WTC11 (cell line): ENCODE data around the gene HS3ST4. TPM values are rescaled to one million over a fixed set of nuclear protein-coding genes. Genes with fewer than 3 reads are reported as not detected.

ENCODE experiments used
- ATAC-seq: fragments of 200-7000 bp; cut with Tn5 transposase; 2 replicates; pipeline ENCODE4 v1.10.0; 2021; ENCODE audit warnings: mild to moderate bottlenecking, moderate library complexity
- CTCF ChIA-PET: fragments of 300-600 bp; sonication (Branson Sonifier 250); formaldehyde crosslinking; loops from one replicate; lab custom pipeline; 2021; ENCODE audit warnings: antibody characterized with exemption; lab: Charles Lee
- POLR2A ChIA-PET: fragments of 350-600 bp; sonication (Branson Sonifier 250); formaldehyde crosslinking; loops from one replicate; lab custom pipeline; 2021; ENCODE audit warnings: antibody characterized with exemption; lab: Charles Lee
- DNase-seq: peaks from one replicate; pipeline ENCODE4 v3.0.0; 2021; ENCODE audit warnings: low spot score
- H3K27ac Mint-ChIP-seq: 2 replicates; pipeline ENCODE4 v1.8.0; 2021; ENCODE audit warnings: mixed read lengths
- H3K27me3 Mint-ChIP-seq: 2 replicates; pipeline ENCODE4 v1.8.0; 2021; ENCODE audit warnings: low read depth, mild to moderate bottlenecking, moderate library complexity, mixed read lengths
- H3K36me3 Mint-ChIP-seq: 2 replicates; pipeline ENCODE4 v1.8.0; 2021; ENCODE audit warnings: mixed read lengths
- H3K4me1 Mint-ChIP-seq: 2 replicates; pipeline ENCODE4 v1.8.0; 2022; ENCODE audit warnings: mixed read lengths
- H3K4me3 Mint-ChIP-seq: 2 replicates; pipeline ENCODE4 v1.8.0; 2021; ENCODE audit warnings: mild to moderate bottlenecking, moderate library complexity, mixed read lengths
- H3K9me3 Mint-ChIP-seq: 2 replicates; pipeline ENCODE4 v1.8.0; 2021; ENCODE audit warnings: mixed read lengths
- ARID4B ChIP-seq: sonication (generic); formaldehyde crosslinking; IDR thresholded peaks from 2 replicates; pipeline ENCODE4 v1.8.0; 2023; ENCODE audit warnings: missing genetic modification reagents, mild to moderate bottlenecking, borderline replicate concordance
- EMX1 ChIP-seq: fragments of 250-450 bp; sonication (Bioruptor Pico); IDR thresholded peaks from 2 replicates; pipeline ENCODE4 v1.8.0; 2021; ENCODE audit warnings: mild to moderate bottlenecking
- GTF2I ChIP-seq: fragments of 250-450 bp; sonication (Bioruptor Pico); conservative IDR thresholded peaks from 2 replicates; pipeline ENCODE4 v1.4.0; 2021; ENCODE audit warnings: mild to moderate bottlenecking
- JAZF1 ChIP-seq: fragments of 250-450 bp; sonication (Bioruptor Pico); IDR thresholded peaks from 2 replicates; pipeline ENCODE4 v1.9.0; 2021; ENCODE audit warnings: moderate library complexity, mild to moderate bottlenecking, inconsistent platforms
- JUN ChIP-seq: sonication (generic); formaldehyde crosslinking; IDR thresholded peaks from 2 replicates; pipeline ENCODE4 v1.8.0; 2023; ENCODE audit warnings: mild to moderate bottlenecking, missing genetic modification reagents
- MXD4 ChIP-seq: fragments of 250-450 bp; sonication (Bioruptor Pico); IDR thresholded peaks from 2 replicates; pipeline ENCODE4 v1.8.0; 2021; ENCODE audit warnings: mild to moderate bottlenecking, moderate library complexity, borderline replicate concordance
- NR2C2 ChIP-seq: sonication (generic); formaldehyde crosslinking; IDR thresholded peaks from 2 replicates; pipeline ENCODE4 v1.8.0; 2022; ENCODE audit warnings: mild to moderate bottlenecking, missing genetic modification reagents
- PREB ChIP-seq: sonication (generic); formaldehyde crosslinking; IDR thresholded peaks from 2 replicates; pipeline ENCODE4 v1.8.1; 2022; ENCODE audit warnings: mild to moderate bottlenecking, missing genetic modification reagents, moderate library complexity, borderline replicate concordance
- STAT6 ChIP-seq: sonication (generic); formaldehyde crosslinking; conservative IDR thresholded peaks from 2 replicates; pipeline ENCODE4 v1.8.1; 2023; ENCODE audit warnings: mild to moderate bottlenecking, low read depth, missing genetic modification reagents, moderate library complexity
- ZBTB43 ChIP-seq: sonication (generic); formaldehyde crosslinking; IDR thresholded peaks from 2 replicates; pipeline ENCODE4 v1.8.1; 2023; ENCODE audit warnings: mild to moderate bottlenecking, missing genetic modification reagents
- ZNF138 ChIP-seq: sonication (generic); formaldehyde crosslinking; conservative IDR thresholded peaks from 2 replicates; pipeline ENCODE4 v1.8.1; 2022; ENCODE audit warnings: mild to moderate bottlenecking, moderate library complexity, missing genetic modification reagents
- ZNF396 ChIP-seq: fragments of 250-450 bp; sonication (Bioruptor Pico); IDR thresholded peaks from 2 replicates; pipeline ENCODE4 v1.8.0; 2021; ENCODE audit warnings: mild to moderate bottlenecking, moderate library complexity, borderline replicate concordance
- ZNF423 ChIP-seq: fragments of 250-450 bp; sonication (Bioruptor Pico); IDR thresholded peaks from 2 replicates; pipeline ENCODE4 v2.1.2; 2022; ENCODE audit warnings: mild to moderate bottlenecking, moderate library complexity
- ZNF425 ChIP-seq: fragments of 250-450 bp; sonication (Bioruptor Pico); conservative IDR thresholded peaks from 2 replicates; pipeline ENCODE4 v1.9.0; 2021; ENCODE audit warnings: mild to moderate bottlenecking
- total RNA-seq: library from RNA; stranded (reverse); gene quantifications from 3 replicates; pipeline ENCODE4 v1.2.3, GENCODE V29; 2021

The HS3ST4 gene
- total RNA-seq, 1 experiment from 2014 or later: 5.4 TPM

GRCh38 chr16:25699069-25699468 lies 7.3 kb downstream of the HS3ST4 start (continued):
- TF ChIP-seq ARID4B: no peak

GRCh38 chr16:25700547-25700946 lies 8.8 kb downstream of the HS3ST4 start:
- ATAC-seq: no peak
- peaks cover 15% of the 10 kb centered on the region for H3K4me1 Mint-ChIP-seq
- H3K36me3 Mint-ChIP-seq: no peaks in the 10 kb centered on the region
- TF ChIP-seq STAT6 (CRISPR knock-in tag) (no peak), ZNF425 (CRISPR knock-in tag) (no peak), JAZF1 (no peak), PREB (no peak), NR2C2 (no peak), MXD4 (no peak), ZNF396 (CRISPR knock-in tag) (no peak), ZNF138 (no peak), ZBTB43 (CRISPR knock-in tag) (no peak), EMX1 (no peak), JUN (CRISPR knock-in tag) (no peak)
- ChIA-PET POLR2A (no interaction called here), CTCF (interaction anchor here (1.2 kb wide), 1 partner anchor 424 kb away, joined by 4 read pairs; no protein-coding TSS in a partner anchor)
- no peak overlapping the region for H3K4me3 Mint-ChIP-seq
- no peak overlapping the region for H3K27ac Mint-ChIP-seq
- H3K9me3 Mint-ChIP-seq: no peaks in the 10 kb centered on the region
- no peaks in the 10 kb centered on the region for H3K27me3 Mint-ChIP-seq
- no peak for DNase-seq

GRCh38 chr16:25707553-25707952 lies 15.8 kb downstream of the HS3ST4 start:
- ATAC-seq: no peak
- POLR2A ChIA-PET: no interaction called here
- Mint-ChIP-seq H3K9me3 (peaks cover 5% of the 10 kb centered on the region), H3K27ac (no peak overlapping the region), H3K4me1 (peaks cover 17% of the 10 kb centered on the region), H3K36me3 (no peaks in the 10 kb centered on the region; the same call in 1 of the 2 replicates), H3K4me3 (no peak overlapping the region), H3K27me3 (no peaks in the 10 kb centered on the region)
- no peak for DNase-seq
- CTCF ChIA-PET: interaction anchor here (0.6 to 2.3 kb wide), 9 partner anchors 9 to 1403 kb away, joined by 3 to 9 read pairs (median 5); partner anchors contain the start of gene HS3ST4
- TF ChIP-seq ZNF423 (CRISPR knock-in tag) (no peak), GTF2I (peak; percentile 86)
- TF ChIP-seq, all 79 proteins: peak for 1
